Heart right ventricle (tissue), 16 donors: ENCODE measurements around the gene NECAB3. TPM values are rescaled to one million over a fixed set of nuclear protein-coding genes. Genes with fewer than 3 reads are reported as not detected.
"Not testable (repeated sequence)": the region's sequence is repeated elsewhere in the genome, so short reads cannot be mapped to it uniquely, and the experiment has no call there.

Source experiments
- ATAC-seq, 8 donors: fragments of 200-7000 bp; cut with Tn5 transposase; one replicate each; pipeline ENCODE4 v1.9.1; 2020; ENCODE audit warnings: mild to moderate bottlenecking in 8 of 8, moderate library complexity in 8 of 8, moderate number of reproducible peaks in 1 of 8
- DNase-seq, 2 donors: peaks; one replicate each; pipeline ENCODE4 v3.0.0-alpha.2; 2020
- H3K27ac ChIP-seq, 10 donors: fragments of 200-600 bp; sonication (generic) in 2 of 10; one replicate each; pipeline versions ENCODE4 v1.5.0 to v1.8.0; 2020 to 2022; ENCODE audit warnings: mild to moderate bottlenecking in 3 of 10
- H3K27me3 ChIP-seq, 7 donors: fragments of 200-600 bp; one replicate each; pipeline ENCODE4 v1.8.0; 2021 to 2022; ENCODE audit warnings: mild to moderate bottlenecking in 2 of 7
- H3K36me3 ChIP-seq, 9 donors: fragments of 200-600 bp; sonication (generic) in 1 of 9; one replicate each; pipeline versions ENCODE4 v1.5.0 to v1.8.0; 2020 to 2022; ENCODE audit warnings: mild to moderate bottlenecking in 2 of 9
- H3K4me1 ChIP-seq, 9 donors: fragments of 200-600 bp; sonication (generic) in 1 of 9; one replicate each; pipeline versions ENCODE4 v1.5.0 to v1.8.0; 2020 to 2022; ENCODE audit warnings: mild to moderate bottlenecking in 4 of 9
- H3K4me3 ChIP-seq, 10 donors: fragments of 200-600 bp; sonication (generic) in 2 of 10; one replicate each; pipeline versions ENCODE4 v1.5.0 to v1.8.0; 2020 to 2022; ENCODE audit warnings: mild to moderate bottlenecking in 7 of 10, moderate library complexity in 2 of 10
- H3K9me3 ChIP-seq, 11 donors: fragments of 200-600 bp in 10 of 11; sonication (generic) in 2 of 11; one replicate each; pipeline versions ENCODE4 v1.5.0 to v1.8.0; 2013 to 2022; ENCODE audit warnings: mild to moderate bottlenecking in 2 of 11, control low read depth in 1 of 11, moderate library complexity in 1 of 11
- WGBS, 2 donors: extraction: QIAGEN DNeasy Blood & Tissue Kit; methylation state at CpG; one replicate each; pipeline ENCODE4 v1.1.7; 2013; ENCODE audit warnings: inconsistent platforms in 1 of 2; 5-methylcytosine and 5-hydroxymethylcytosine counted together
- intact Hi-C, 10 donors: fragments of 100-400 bp; cut with DNase I; formaldehyde crosslinking; loops; one replicate each; pipeline versions ENCODE4 v1.11.1 to v1.14.2; 2022
- polyA plus RNA-seq, 2 donors: library from polyadenylated mRNA; stranded (reverse); fragments of 200-250 nt; gene quantifications; one replicate each; pipeline ENCODE4 v1.2.3, GENCODE V29; 2013
- total RNA-seq, 10 donors: library from RNA; stranded (reverse); fragmentation: NEBNext Ultra II Directional in 3 of 10; extraction: Animal tissue kit (Norgen Biotek cat#: 25700) in 3 of 10; gene quantifications; one replicate each; pipeline versions ENCODE4 v1.2.1 to v1.2.4, GENCODE V29; 2021 to 2023
- TF ChIP-seq, protein P1 (sequence below), 9 donors: fragments of 200-600 bp; sonication (generic) in 2 of 9; IDR thresholded peaks; one replicate each; pipeline versions ENCODE4 v1.5.0 to v1.8.0; 2021 to 2022; ENCODE audit warnings: antibody characterized with exemption in 9 of 9, mild to moderate bottlenecking in 5 of 9, moderate library complexity in 1 of 9
- donor health status: Arrhythmogenic right ventricular cardiomyopathy.
- donor health status: ischemic (EF 13 %, LVEDD 7.1; RV severe dilation, severe dysfunction).
- donor health status: healthy with polysubstance abuse.
- donor health status: DM: no; HTN: yes; CAD: no.
- donor health status: DM: no; HTN: no; CAD: no.
- donor health status: ischemic (EF 25% LVEDD 6.9; RV normal size, moderate dysfunction).
- donor health status: ischemic (EF 25% LVEDD 5.7; RV mildly dilated, moderate dysfunction).
- donor health status: healthy.
- donor health status: DM: yes; HTN: yes; CAD: no.
- donor health status: Ischemic cardiomyopathy.
- donor health status: ischemic (EF 35%, LVEDD 5.7; RV mildly dilated, moderate dysfunction).
- donor health status: nonischemic (EF 11% LVEDD 7.7; RV severe dilation, severe dysfunction).
- donor health status: DM: yes; HTN: yes; CAD: no.
- donor health status: PGD.
- donor health status: ischemic (EF 29% LVEDD 5.4; RV normal size, mild dysfunction).
- donor health status: nonischemic (EF 23%, LVEDD 6.1; RV moderate dilation, normal function).

The NECAB3 gene
- total and polyA plus RNA-seq, 12 donors, result 36.6 to 92.8 (median 77.2) TPM

DNA sequence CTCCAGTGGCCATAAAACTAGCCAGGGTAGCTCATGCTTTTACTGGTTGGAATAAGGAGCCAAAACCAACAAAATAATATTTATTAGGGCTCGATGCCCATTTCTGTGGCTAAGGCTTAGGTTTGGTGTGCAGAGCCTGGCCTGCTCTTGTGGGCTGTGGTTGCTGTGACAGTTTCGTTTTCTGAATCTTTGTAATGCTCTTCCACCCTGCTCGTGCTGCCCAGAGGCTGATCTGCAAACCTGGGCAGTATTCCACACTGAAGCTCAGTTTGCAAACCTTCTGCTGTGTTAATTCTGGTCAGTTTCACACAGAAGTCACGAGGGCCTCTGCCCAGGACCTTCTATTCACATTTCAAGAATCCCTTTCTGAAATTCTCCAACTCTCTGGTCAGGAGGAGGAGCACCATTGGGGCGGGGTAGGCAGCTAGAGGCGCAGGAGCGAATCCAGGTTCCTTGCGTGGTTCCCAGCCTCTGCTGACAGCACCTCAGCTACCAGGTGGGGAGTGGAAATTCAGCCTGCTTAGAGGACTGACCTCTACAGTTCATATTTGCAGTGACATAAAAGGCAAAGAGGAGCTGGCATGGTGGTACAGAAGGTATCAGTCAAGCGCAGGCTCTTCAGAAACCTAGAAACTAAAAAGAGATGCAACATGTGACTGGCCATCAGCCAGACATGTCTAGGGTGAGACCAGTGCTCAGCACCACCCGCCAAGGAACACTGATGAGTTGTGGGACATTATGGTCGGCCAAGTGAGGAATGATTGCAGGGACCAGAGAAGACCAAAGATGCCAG, 26.4 kb downstream of the NECAB3 start:
- peaks cover 0 to 39% (median 23%) of the 10 kb centered on the region in 9 donors for H3K36me3 ChIP-seq
- no peaks in the 10 kb centered on the region for H3K9me3 ChIP-seq
- H3K4me1 ChIP-seq, result peaks cover 0 to 36% (median 31%) of the 10 kb centered on the region in 9 donors
- no peak overlapping the region for H3K4me3 ChIP-seq
- intact Hi-C loops, result loop anchor here in 1 of 10 donors (5.0 kb wide), 1 partner anchor 190 kb away; no protein-coding TSS in a partner anchor
- ATAC-seq, result peak; percentile 9 to 66 (median 42)
- no peak for DNase-seq
- H3K27me3 ChIP-seq, result no peaks in the 10 kb centered on the region
- 62 to 66% methylated on average over 11 of the region's 11 CpGs for WGBS, 2 donors
- TF ChIP-seq, protein P1, sequence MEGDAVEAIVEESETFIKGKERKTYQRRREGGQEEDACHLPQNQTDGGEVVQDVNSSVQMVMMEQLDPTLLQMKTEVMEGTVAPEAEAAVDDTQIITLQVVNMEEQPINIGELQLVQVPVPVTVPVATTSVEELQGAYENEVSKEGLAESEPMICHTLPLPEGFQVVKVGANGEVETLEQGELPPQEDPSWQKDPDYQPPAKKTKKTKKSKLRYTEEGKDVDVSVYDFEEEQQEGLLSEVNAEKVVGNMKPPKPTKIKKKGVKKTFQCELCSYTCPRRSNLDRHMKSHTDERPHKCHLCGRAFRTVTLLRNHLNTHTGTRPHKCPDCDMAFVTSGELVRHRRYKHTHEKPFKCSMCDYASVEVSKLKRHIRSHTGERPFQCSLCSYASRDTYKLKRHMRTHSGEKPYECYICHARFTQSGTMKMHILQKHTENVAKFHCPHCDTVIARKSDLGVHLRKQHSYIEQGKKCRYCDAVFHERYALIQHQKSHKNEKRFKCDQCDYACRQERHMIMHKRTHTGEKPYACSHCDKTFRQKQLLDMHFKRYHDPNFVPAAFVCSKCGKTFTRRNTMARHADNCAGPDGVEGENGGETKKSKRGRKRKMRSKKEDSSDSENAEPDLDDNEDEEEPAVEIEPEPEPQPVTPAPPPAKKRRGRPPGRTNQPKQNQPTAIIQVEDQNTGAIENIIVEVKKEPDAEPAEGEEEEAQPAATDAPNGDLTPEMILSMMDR (IDR thresholded peaks at IDR 0.05), result no peak
- H3K27ac ChIP-seq, result peak overlapping the region in 2 of 10 donors; percentile 12 to 16

DNA sequence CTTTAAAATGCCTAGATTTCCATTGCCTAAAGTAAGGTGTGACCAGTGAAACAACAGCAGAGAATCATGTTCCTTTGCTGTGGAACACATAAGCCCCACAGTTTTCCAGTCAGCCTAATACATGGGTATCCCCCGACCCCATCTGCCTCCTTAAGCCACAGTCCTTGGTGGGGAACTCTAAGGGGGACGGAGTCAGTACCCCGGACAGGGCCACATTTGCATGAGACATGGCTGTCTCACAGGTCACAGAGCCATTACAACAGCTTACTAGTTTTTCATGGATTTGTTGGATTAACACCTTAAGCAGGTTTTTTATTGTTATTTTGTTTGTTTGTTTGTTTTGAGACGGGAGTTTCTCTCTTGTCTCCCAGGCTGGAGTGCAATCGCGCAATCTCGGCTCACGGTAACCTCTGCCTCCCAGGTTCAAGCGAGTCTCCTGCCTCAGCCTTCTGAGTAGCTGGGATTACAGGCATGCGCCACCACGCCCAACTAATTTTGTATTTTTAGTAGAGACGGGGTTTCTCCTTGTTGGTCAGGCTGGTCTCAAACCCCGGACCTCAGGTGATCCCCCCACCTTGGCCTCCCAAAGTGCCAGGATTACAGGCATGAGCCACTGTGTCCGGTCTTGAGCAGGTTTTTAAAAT, 27.1 kb downstream of the NECAB3 start:
- H3K27ac ChIP-seq, result peak overlapping the region in 1 of 10 donors; percentile 16
- H3K4me3 ChIP-seq, H3K9me3 ChIP-seq, H3K27me3 ChIP-seq, ATAC-seq, DNase-seq: not testable (repeated sequence)
- peaks cover 0 to 46% (median 27%) of the 10 kb centered on the region in 9 donors for H3K36me3 ChIP-seq
- peaks cover 0 to 34% (median 28%) of the 10 kb centered on the region in 9 donors for H3K4me1 ChIP-seq
- intact Hi-C loops, result loop anchor here in 1 of 10 donors (5.0 kb wide), 1 partner anchor 190 kb away; no protein-coding TSS in a partner anchor
- WGBS, 2 donors, result 84% methylated on average over 14 of the region's 14 CpGs

DNA sequence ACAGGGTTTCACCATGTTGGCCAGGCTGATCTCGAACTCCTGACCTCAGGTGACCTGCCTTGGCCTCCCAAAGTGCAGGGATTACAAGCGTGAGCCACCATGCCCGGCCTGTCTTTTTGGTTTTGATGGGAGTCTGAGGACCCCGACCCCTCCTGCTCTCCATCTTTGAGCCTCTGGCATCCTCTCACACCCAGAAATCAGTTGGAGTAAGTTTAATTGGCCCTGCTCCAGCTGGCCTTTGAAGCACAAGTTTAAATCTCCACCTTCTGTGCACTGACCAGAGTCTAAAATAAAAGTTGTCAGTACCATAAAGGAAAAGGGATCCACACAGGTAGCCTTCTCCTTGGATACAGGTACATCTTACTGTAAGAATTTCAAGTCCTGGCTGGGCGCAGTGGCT, 28.0 kb downstream of the NECAB3 start:
- Histone ChIP-seq H3K4me1 (peaks cover 0 to 34% (median 28%) of the 10 kb centered on the region in 9 donors), H3K36me3 (peaks cover 0 to 53% (median 33%) of the 10 kb centered on the region in 9 donors), H3K27me3 (no peaks in the 10 kb centered on the region), H3K9me3 (no peaks in the 10 kb centered on the region), H3K27ac (no peak overlapping the region), H3K4me3 (no peak overlapping the region)
- TF ChIP-seq, protein P1 (IDR thresholded peaks at IDR 0.05), result no peak
- ATAC-seq (no peak), DNase-seq (no peak)
- intact Hi-C loops, result loop anchor here in 1 of 10 donors (5.0 kb wide), 1 partner anchor 189 kb away; no protein-coding TSS in a partner anchor
- WGBS, 2 donors, result 88 to 91% methylated on average over 5 of the region's 5 CpGs

DNA sequence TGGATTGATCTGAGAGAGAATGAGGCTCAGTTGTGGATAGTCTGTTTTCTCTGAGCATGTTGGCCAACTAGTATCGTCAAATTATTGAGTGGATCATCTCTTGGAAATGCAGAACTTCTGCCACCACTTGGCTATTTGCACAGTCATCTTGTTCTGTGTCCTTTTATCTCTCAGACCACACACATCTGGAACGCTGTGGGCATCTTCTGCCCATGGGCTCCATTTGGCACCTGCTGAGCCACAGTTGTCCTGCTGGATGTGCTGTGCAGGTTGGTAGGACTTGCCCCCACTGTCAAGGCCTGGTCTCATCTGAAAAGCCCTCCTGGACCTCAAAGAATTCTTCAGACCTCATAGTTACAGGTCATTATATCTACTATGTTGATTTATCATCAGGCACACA, 28.8 kb downstream of the NECAB3 start:
- DNase-seq, result no peak
- Histone ChIP-seq H3K4me1 (peaks cover 0 to 34% (median 28%) of the 10 kb centered on the region in 9 donors), H3K9me3 (no peaks in the 10 kb centered on the region), H3K4me3 (no peak overlapping the region), H3K27ac (no peak overlapping the region), H3K27me3 (no peaks in the 10 kb centered on the region), H3K36me3 (peaks cover 4 to 61% (median 39%) of the 10 kb centered on the region in 9 donors)
- TF ChIP-seq, protein P1 (IDR thresholded peaks at IDR 0.05), result no peak
- ATAC-seq, result no peak
- intact Hi-C loops, result loop anchor here in 1 of 10 donors (5.0 kb wide), 1 partner anchor 188 kb away; no protein-coding TSS in a partner anchor
- WGBS, 2 donors, result 95% methylated on average over 2 of the region's 2 CpGs
